ENCODE measurements around the gene MAPK8IP3.

The MAPK8IP3 gene

GRCh38 chr16:1741553-1742165 lies 35.7 kb downstream of the MAPK8IP3 start:
- no peak for DNase-seq (ENCODE audit: low read depth)

- no peak for DNase-seq (ENCODE audit: low read depth)
Measured at GRCh38 chr16:1743376-1744337, 37.7 kb downstream of the MAPK8IP3 start.

GRCh38 chr16:1744338-1744840 lies 38.4 kb downstream of the MAPK8IP3 start:
- no peak for DNase-seq (ENCODE audit: low read depth)

GRCh38 chr16:1745181-1745899 lies 39.3 kb downstream of the MAPK8IP3 start:
- peak; percentile 35 for DNase-seq (ENCODE audit: low read depth)

- peak; percentile 56 for DNase-seq (ENCODE audit: low read depth)
Measured at GRCh38 chr16:1745900-1746692, 40.1 kb downstream of the MAPK8IP3 start.

- DNase-seq (ENCODE audit: low read depth) = no peak
Measured at GRCh38 chr16:1746693-1747195, 40.7 kb downstream of the MAPK8IP3 start.

GRCh38 chr16:1747934-1748333 lies 41.9 kb downstream of the MAPK8IP3 start:
- no peak for DNase-seq (ENCODE audit: low read depth)

GRCh38 chr16:1749152-1750117 lies 43.4 kb downstream of the MAPK8IP3 start:
- DNase-seq (ENCODE audit: low read depth) = no peak

GRCh38 chr16:1751946-1752345 lies 46.0 kb downstream of the MAPK8IP3 start:
- DNase-seq (ENCODE audit: low read depth) = no peak

GRCh38 chr16:1752853-1753252 lies 46.9 kb downstream of the MAPK8IP3 start:
- DNase-seq (ENCODE audit: low read depth) = no peak

- DNase-seq (ENCODE audit: low read depth) = no peak
Measured at GRCh38 chr16:1754204-1754603, 48.2 kb downstream of the MAPK8IP3 start.

- no peak for DNase-seq (ENCODE audit: low read depth)
Measured at GRCh38 chr16:1757714-1758461, 51.9 kb downstream of the MAPK8IP3 start.

- DNase-seq (ENCODE audit: low read depth) = no peak
Measured at GRCh38 chr16:1758923-1759322, 52.9 kb downstream of the MAPK8IP3 start.

- no peak for DNase-seq (ENCODE audit: low read depth)
Measured at GRCh38 chr16:1759511-1759910, 53.5 kb downstream of the MAPK8IP3 start.

GRCh38 chr16:1760911-1761310 lies 54.9 kb downstream of the MAPK8IP3 start:
- no peak for DNase-seq (ENCODE audit: low read depth)

- DNase-seq (ENCODE audit: low read depth) = no peak
Measured at GRCh38 chr16:1761751-1762150, 55.8 kb downstream of the MAPK8IP3 start.

GRCh38 chr16:1762196-1762878 lies 56.3 kb downstream of the MAPK8IP3 start:
- no peak for DNase-seq (ENCODE audit: low read depth)

- DNase-seq (ENCODE audit: low read depth) = no peak
Measured at GRCh38 chr16:1762879-1763520, 57.0 kb downstream of the MAPK8IP3 start.
